A673 (cell line): Measurements from ENCODE around the gene RELN.

Experiments used
- EZH2 ChIP-seq: fragments of 200-600 bp; sonication (generic); IDR thresholded peaks from 2 replicates; pipeline ENCODE4 v1.6.1; 2017; ENCODE audit warnings: borderline replicate concordance, low read depth, mild to moderate bottlenecking, mixed read lengths, antibody characterized with exemption, low read length; ENCODE audit not compliant: poor library complexity, severe bottlenecking
- TF ChIP-seq, protein P1 (sequence below): fragments of 300-800, 200-600 bp; sonication (generic); conservative IDR thresholded peaks from 2 replicates; pipeline ENCODE4 v1.5.1; 2017; ENCODE audit warnings: low read depth, mild to moderate bottlenecking, antibody characterized with exemption, low read length, moderate library complexity, mixed read lengths

GRCh38 chr7:103597606-103598005 is 391.9 kb downstream of the RELN start:
- TF ChIP-seq, protein P1, sequence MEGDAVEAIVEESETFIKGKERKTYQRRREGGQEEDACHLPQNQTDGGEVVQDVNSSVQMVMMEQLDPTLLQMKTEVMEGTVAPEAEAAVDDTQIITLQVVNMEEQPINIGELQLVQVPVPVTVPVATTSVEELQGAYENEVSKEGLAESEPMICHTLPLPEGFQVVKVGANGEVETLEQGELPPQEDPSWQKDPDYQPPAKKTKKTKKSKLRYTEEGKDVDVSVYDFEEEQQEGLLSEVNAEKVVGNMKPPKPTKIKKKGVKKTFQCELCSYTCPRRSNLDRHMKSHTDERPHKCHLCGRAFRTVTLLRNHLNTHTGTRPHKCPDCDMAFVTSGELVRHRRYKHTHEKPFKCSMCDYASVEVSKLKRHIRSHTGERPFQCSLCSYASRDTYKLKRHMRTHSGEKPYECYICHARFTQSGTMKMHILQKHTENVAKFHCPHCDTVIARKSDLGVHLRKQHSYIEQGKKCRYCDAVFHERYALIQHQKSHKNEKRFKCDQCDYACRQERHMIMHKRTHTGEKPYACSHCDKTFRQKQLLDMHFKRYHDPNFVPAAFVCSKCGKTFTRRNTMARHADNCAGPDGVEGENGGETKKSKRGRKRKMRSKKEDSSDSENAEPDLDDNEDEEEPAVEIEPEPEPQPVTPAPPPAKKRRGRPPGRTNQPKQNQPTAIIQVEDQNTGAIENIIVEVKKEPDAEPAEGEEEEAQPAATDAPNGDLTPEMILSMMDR = no peak
- no peak for TF ChIP-seq EZH2
